HG02759 (cell line): ENCODE data around the gene ZNF331.

Experiments
- ATAC-seq: cut with Tn5 transposase; IDR thresholded peaks from one replicate; pipeline ENCODE4 v1.9.1; 2021; ENCODE audit warnings: mild to moderate bottlenecking, moderate library complexity; ENCODE audit not compliant: unreplicated experiment

ZNF331 gene

GRCh38 chr19:53555352-53555751 lies 17.4 kb downstream of the ZNF331 start:
- ATAC-seq = no peak

- no peak for ATAC-seq
Observed at GRCh38 chr19:53571339-53571738, 33.4 kb downstream of the ZNF331 start.

GRCh38 chr19:53576941-53577653 lies 39.2 kb downstream of the ZNF331 start:
- ATAC-seq = no peak

GRCh38 chr19:53577968-53578367 lies 40.0 kb downstream of the ZNF331 start:
- no peak for ATAC-seq

- no peak for ATAC-seq
Observed at GRCh38 chr19:53579518-53579917, 41.6 kb downstream of the ZNF331 start.

GRCh38 chr19:53580871-53581835 lies 43.2 kb downstream of the ZNF331 start:
- ATAC-seq = no peak

GRCh38 chr19:53581871-53582279 lies 43.9 kb downstream of the ZNF331 start:
- ATAC-seq = no peak

GRCh38 chr19:53583181-53583580 lies 45.2 kb downstream of the ZNF331 start:
- ATAC-seq = no peak

GRCh38 chr19:53586277-53586691 lies 48.3 kb downstream of the ZNF331 start:
- ATAC-seq = no peak

- ATAC-seq = no peak
Observed at GRCh38 chr19:53594811-53595509, 57.0 kb downstream of the ZNF331 start.

GRCh38 chr19:53595510-53595867 lies 57.5 kb downstream of the ZNF331 start:
- ATAC-seq = no peak

- ATAC-seq = no peak
Observed at GRCh38 chr19:53596056-53596455, 58.1 kb downstream of the ZNF331 start.

- ATAC-seq = no peak
Observed at GRCh38 chr19:53597023-53597422, 59.1 kb downstream of the ZNF331 start.

GRCh38 chr19:53598361-53598760 lies 60.4 kb downstream of the ZNF331 start:
- no peak for ATAC-seq

GRCh38 chr19:53600217-53600616 lies 62.3 kb downstream of the ZNF331 start:
- ATAC-seq = no peak

GRCh38 chr19:53606031-53606430 lies 68.1 kb downstream of the ZNF331 start:
- ATAC-seq = no peak

- ATAC-seq = no peak
Observed at GRCh38 chr19:53608381-53608780, 70.4 kb downstream of the ZNF331 start.

- ATAC-seq = no peak
Observed at GRCh38 chr19:53612762-53613526, 75.0 kb downstream of the ZNF331 start.

- no peak for ATAC-seq
Observed at GRCh38 chr19:53621885-53622740, 84.2 kb downstream of the ZNF331 start.
